HG03196 (cell line): ENCODE measurements around the gene ORC6.

Source experiments
- ATAC-seq: cut with Tn5 transposase; IDR thresholded peaks from one replicate; pipeline ENCODE4 v1.9.1; 2021; ENCODE audit not compliant: unreplicated experiment

Gene ORC6

DNA sequence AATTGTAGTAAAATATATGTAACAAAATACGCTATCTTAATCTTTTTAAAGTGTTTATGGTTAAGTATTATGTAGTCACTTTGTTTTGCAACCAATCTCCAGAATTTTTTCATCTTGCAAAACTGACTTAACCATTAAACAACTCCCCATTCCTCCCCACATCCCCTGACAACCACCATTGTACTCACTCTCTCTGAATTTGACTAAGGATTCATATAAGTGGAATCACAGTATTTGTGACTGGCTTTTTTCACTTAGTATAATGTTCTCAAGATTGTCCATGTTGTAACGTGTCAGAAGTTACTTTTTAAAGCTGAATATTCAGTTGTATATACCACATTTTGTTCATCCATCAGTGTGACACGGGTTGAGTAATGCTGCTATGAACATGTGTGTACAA is 10.6 kb downstream of the ORC6 start:
- ATAC-seq, result no peak

GRCh38 chr16:46701615-46702014 is 12.2 kb downstream of the ORC6 start:
- ATAC-seq, result no peak

GRCh38 chr16:46702030-46702429 is 12.6 kb downstream of the ORC6 start:
- no peak for ATAC-seq

- ATAC-seq, result no peak
These were observed 17.2 kb downstream of the ORC6 start for GRCh38 chr16:46706642-46707041.

DNA sequence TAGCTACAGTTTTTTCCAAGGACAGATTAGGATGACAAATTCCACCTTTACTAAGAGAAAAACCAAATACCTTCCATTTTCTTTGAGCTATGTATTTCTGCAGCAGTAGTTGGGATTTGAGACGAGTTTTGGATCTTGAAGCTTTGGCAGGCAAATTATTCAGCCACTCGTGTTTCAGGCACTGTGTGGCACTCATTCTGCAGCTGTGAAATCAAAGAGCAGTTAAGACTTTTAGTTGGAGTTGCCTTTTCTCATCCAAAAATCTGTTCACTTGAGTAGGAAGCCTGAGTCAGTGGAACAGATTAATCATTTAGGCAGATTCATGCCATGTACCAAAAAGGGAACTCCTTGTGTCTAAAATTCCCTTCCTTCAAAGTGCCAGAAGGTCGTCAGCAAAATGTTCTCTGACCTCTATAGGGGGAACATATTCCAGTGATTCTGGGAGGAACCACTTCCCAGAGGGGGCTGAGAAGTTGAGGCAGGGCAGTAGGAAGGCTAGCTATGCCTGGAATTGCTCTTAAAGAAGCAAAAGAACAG is 20.1 kb downstream of the ORC6 start:
- ATAC-seq, result no peak

- ATAC-seq, result no peak
These were observed 21.9 kb downstream of the ORC6 start for GRCh38 chr16:46711106-46712058.

- ATAC-seq, result no peak
These were observed 23.5 kb downstream of the ORC6 start for GRCh38 chr16:46712911-46713310.

GRCh38 chr16:46713634-46714033 is 24.2 kb downstream of the ORC6 start:
- no peak for ATAC-seq

DNA sequence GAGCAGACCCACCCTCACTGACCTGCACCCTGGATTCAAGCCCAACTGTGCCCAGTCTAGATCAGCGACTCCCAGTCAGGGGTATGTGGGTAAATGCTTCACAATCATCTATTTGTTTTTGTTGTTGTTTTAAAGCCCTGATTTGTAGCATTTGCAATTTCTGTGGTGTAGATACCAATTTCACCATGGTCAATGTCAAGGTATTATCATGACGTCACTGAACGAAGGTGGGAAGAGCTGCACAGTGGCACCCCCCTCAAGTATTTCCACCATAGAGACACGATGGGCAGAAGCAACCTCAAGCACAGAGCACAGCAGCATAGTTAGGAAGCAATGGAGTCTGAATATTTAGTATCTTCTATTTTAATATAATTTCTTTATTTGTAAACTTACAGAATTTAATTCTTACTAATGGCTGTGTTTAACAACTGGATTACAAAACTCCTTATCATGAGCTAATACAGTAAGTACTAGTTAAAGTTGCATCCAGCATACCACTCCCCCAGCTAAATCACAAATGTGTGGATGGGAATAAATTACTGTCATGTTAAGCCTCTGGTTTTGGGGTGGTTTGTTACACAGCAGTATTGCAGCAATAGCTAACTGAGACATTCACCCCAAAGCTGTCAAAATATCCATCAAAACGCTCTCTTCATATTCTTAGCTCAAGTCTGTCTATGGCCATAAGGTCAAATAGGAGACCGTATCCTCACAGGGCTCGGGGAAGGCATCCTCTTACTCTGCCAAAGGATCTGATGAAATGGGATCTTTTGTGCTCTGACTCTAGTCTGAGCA is 25.5 kb downstream of the ORC6 start:
- ATAC-seq, result no peak

DNA sequence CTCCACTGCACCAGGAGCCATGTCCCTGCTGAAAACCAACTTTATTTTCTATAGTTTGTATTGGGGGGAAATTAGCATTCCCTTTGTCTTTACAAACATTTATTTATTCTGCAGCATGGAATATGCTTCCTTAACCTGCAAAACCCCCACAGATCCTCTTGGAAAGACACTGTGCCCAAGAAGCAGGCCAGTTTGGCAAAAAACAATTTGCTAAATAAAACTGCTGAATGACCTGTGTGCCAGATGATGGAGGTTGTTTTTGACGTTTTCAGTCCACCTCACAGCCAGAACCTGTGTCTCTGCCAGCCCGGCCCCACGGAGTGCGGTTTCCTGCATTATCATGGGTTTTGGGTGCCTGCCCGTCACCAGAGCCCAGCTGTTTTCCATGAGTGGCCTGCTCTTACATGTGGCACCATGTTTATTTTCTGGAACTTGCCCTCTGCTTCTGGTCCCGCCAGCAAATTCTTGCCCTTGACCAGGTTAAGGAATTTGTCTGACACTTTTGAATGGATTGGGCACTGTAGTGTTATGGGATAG is 26.4 kb downstream of the ORC6 start:
- no peak for ATAC-seq

DNA sequence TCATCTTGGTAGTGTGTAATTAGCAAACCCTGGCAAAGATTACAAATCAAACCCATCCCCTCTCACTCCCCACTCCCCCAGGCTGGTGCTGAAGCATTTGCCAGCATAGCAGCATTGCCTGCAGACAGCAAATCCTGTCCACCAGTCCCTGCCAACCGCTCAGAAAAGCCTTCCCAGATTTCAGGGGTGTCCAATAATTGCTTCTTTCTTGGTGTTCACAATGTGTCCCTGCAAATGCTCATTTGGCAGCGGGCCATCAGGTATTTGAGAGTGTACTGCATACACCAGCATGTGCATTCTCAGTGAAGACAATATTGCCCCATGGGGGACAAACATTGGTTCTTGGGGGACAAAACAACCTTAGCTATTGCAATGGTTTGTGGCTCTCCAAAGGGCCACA is 28.2 kb downstream of the ORC6 start:
- ATAC-seq, result no peak

GRCh38 chr16:46718214-46718613 is 28.8 kb downstream of the ORC6 start:
- no peak for ATAC-seq

- ATAC-seq, result no peak
These were observed 30.1 kb downstream of the ORC6 start for GRCh38 chr16:46719528-46719927.

DNA sequence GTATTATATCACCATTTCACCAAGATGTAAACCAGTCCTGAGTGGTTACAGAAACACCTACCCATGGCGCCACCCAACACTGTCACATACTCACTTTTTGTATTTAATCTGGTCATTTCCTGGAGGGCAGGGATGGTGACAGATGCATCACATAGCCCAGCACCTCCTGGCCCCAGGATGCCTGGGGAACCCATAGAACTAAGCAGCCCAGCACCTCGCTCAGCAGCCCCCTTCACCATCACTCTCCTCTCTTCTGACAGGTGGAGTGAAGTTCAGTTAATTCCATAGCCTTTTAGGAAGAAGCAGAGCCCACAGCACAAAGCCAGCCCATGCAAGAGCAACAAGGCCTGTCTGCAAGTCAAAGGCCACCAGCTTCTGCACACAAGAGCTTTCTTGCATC is 31.2 kb downstream of the ORC6 start:
- no peak for ATAC-seq

DNA sequence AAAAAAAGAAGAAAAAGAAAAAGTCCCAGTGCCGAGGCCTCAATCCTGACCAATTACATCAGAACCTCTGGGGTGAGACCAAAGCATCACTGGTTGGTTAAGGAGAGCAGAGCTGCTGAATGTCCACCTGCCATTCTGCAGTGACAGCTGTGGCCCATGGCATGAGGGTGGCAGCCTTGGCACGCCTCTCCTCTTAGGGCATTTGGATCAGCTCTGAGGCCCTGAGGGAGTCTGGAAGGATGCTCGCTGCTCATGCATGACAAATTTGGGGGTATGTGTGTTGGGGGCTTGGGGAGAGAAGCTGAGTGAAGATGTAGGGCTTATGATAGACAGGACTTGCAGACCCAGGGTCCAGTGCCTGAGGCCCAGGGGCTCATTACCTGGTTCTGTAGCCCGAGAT is 32.4 kb downstream of the ORC6 start:
- ATAC-seq, result no peak

- no peak for ATAC-seq
These were observed 37.7 kb downstream of the ORC6 start for GRCh38 chr16:46727184-46727583.

GRCh38 chr16:46727630-46728029 is 38.2 kb downstream of the ORC6 start:
- no peak for ATAC-seq

GRCh38 chr16:46728806-46729205 is 39.3 kb downstream of the ORC6 start:
- no peak for ATAC-seq

DNA sequence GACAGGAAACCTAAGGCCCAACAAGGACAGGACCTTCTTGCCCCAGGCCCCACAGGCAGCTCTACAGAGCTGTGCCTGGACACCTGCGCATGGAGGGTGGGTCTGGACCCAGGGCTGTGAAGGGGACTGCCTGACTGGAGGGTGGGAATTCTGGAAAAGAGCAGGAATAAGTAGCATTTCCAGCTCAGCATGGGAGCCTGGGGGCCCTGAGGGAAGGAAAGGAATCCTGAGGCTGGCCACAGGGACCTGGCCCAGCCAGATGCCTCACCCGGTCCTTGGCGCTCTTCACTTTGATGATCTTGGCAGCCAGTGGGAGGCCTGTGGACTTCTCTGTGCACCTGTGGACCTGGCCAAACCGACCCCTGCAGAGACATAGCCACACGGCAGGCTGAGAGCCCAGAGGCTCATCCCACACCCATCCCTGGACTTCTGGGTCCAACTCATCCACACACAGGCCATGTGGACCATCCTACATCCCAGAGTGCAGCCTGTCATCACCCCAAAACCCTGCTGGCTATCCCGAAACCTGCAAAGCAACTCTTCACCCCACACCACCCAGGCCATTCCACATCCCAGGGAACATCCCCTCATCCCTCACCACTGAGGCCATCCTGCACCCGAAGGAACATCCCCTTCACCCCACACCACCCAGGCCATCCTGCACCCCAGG is 40.0 kb downstream of the ORC6 start:
- ATAC-seq, result no peak

- no peak for ATAC-seq
These were observed 40.7 kb downstream of the ORC6 start for GRCh38 chr16:46730126-46730525.
